Fibroblast of peridontal ligament (primary cell): ENCODE data around the gene ZNF18.

Source experiments
- DNase-seq: peaks from one replicate; pipeline ENCODE4 v3.0.0-alpha.2; 2010; ENCODE audit errors: extremely low read depth

The ZNF18 gene, protein sequence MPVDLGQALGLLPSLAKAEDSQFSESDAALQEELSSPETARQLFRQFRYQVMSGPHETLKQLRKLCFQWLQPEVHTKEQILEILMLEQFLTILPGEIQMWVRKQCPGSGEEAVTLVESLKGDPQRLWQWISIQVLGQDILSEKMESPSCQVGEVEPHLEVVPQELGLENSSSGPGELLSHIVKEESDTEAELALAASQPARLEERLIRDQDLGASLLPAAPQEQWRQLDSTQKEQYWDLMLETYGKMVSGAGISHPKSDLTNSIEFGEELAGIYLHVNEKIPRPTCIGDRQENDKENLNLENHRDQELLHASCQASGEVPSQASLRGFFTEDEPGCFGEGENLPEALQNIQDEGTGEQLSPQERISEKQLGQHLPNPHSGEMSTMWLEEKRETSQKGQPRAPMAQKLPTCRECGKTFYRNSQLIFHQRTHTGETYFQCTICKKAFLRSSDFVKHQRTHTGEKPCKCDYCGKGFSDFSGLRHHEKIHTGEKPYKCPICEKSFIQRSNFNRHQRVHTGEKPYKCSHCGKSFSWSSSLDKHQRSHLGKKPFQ

DNA sequence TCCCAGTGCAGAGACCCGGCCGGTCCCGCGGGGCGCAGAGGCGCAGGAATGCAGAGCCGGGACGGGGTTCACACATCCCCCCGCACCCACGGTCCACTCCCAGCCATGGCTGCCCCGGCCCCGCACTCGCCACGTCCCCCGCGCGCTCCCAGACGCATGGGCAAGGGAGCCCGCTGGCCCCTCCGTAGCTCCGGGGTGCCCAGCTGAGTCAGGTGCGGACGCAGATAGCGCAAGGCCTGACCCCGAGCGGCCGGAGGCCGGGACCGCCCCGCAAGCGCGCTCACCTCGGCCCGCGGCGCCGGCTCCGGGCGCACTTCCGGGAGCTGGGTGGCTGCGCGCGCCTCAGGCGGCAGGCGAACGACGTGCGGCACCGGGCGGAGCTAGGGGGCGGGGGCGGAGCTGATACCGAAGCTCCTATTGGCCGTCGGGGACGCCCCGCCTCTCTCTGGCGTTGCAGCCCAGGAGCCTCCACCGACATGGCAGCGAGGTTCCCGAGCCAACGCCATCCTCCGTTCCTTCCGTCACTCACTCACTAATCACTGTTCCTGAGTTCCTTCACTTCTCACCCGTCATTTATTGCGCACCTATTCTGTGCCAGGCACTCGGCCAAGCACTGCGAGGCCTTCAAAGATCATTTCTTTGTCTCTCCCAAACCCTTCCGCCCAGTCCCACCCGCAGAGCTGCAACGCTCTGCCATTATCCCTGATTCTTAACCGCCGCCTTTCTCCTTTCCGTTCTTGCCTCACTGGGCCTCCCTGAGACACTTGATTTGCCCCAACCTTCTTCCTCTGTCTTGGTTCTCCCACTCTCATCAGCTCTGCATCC is at the start of gene ZNF18:
ZNF18 (minus strand) TSS at position 329 of the 825 bp plus-strand sequence. CDS start 4,646 bp downstream, outside the sequence.
- DNase-seq: peak; percentile 86

DNA sequence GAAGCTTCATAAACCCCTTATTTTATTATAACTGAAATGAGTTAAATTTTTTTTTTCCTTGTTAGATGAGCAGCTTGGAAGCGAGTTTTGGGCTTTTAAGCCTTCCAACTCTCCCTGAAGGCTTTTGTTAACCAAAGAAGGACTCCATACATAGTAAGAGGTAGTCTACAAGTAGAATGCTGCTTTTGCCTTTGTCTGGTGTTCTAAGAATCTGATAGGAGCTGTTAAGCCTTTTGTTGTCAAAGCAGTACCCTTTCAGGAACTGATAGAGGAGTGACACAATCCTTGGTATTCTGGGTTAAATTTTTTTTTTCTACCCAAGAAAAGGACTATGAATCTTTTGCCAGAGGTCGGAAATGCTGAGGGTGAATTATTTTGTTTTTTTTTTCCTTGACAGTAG is 49.5 kb upstream of the ZNF18 start:
- DNase-seq: no peak

GRCh38 chr17:12043702-12044101 is 46.4 kb upstream of the ZNF18 start:
- DNase-seq: no peak

DNA sequence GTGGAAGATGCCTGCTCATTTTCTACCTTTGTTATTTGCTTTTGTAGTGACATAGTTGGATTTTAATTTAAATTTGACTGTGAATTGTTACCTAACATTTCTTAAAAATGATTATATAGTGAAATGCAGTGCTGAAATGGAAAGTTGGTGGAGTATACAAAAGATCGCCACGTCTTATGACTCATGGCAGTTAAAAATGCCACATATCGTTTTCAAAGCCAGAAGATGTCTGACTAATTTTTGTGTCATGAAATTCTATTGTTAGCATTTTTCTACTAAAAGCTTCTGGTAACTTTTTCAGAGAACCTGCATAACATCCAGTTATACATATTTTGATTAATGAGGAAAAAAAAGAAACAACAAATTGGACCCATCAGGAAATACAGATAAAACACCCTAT is 44.0 kb upstream of the ZNF18 start:
- DNase-seq: peak; percentile 85

GRCh38 chr17:12040478-12040877 is 43.2 kb upstream of the ZNF18 start:
- DNase-seq: no peak

DNA sequence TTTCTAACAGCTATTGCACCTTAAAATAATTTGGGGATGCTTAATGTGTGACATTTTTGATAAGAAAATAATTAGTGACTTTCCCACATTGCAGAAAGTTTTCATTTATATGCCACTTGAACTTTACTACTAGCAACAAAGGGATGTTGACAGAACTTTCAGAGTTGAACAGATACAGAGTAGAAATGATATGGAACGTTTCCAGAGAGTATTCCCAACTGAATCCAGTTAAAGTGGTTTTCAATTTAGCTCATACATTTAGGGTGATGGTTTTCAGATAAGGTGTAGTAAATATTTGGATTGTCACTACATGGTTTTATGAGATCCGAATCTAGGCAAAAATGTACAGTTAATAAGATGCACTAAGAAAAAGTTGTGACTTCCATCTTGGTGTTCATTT is 40.7 kb upstream of the ZNF18 start:
- no peak for DNase-seq

- no peak for DNase-seq
Measured at GRCh38 chr17:12035673-12036072, 38.4 kb upstream of the ZNF18 start.

DNA sequence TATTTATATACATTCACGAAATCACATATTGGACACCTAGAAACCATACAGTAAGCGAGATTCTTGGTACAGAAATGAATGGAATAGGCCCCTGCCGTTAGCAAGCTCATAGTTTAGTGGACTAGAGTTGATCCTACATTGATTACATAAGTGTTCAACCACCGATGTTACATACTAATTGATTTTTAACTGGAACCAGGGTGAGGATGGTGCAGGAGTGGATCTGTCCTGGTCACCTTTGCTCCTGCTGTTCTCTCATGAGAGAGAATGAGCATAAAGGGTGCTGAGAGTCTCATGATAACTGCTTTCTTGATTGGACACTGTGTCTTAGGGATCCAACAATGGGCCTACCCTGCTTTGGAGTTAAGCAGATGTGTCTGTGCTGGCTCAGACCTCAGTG is 37.3 kb upstream of the ZNF18 start:
- no peak for DNase-seq

DNA sequence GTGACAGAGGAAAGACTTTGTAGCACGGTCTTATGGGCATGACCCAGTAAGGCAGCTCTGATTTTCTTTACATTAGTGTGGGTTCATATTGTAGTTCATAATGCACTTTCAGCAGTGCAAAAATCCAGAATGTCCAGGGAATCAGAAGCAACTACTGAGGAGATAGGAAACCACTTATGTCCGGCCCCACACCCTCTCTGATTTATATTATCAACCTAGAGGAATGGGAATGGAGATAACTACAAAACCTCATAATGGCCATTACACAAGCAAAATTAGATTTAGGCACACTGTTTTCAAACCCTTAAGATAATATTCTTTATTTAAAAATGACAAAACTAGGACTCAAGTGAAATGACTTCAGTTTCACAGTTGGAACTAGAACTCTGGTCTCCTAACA is 31.3 kb upstream of the ZNF18 start:
- DNase-seq: no peak

DNA sequence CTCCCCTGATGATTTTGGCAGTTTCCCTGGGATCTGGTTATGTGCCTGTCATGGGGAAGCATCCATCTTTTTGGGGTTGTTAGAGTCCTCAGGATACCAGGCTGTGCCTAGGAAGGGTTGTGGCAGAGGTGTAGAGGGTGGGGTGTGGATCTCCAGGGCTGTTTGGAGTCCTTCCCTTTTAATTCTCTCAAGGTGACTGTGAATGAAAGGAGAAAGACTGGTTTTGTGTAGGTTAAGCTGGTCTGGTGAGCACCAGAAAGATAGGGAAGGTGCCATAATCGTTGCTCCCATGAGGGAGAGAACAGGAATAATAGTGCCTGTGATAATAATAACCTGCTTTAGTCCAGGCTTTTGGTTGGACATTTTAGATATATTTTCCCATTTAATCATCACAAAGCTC is 30.4 kb upstream of the ZNF18 start:
- DNase-seq: no peak

DNA sequence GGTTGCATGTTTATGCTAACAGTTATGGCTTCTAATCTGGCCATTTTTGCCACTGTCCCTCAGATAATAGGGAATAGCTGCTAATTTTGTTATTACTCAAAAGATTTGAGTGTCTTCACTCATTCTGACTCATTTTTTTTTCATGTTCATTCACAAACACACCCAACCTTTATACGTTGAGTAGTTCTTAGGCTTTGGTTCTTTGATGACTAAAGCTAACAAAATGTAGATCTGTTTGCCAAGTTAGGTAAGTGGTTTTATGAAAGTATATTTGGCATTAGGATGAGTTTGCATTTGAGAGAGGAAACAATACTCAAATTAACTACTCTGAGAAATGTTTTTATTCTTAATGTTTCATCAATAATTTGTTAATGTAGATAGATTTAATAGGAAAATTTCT is 27.1 kb upstream of the ZNF18 start:
- no peak for DNase-seq

DNA sequence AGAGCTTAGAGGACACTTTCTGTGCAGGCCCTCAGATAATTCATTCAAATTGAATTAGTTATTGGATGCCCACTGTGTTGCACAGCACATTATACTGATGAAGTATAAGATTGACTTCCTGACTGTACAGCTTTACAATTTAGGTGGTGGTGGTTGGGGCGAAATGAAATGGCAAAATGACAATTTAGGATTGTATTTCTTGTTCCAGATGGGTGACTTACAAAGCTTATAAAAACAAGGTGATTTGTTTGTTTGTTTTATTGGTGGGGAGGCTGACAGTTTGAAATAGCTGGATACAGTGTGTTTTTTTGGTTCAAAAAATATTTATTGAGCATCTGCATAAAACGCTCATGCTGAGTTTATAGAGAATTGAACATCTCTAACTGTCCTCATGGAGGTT is 25.0 kb upstream of the ZNF18 start:
- DNase-seq: no peak

DNA sequence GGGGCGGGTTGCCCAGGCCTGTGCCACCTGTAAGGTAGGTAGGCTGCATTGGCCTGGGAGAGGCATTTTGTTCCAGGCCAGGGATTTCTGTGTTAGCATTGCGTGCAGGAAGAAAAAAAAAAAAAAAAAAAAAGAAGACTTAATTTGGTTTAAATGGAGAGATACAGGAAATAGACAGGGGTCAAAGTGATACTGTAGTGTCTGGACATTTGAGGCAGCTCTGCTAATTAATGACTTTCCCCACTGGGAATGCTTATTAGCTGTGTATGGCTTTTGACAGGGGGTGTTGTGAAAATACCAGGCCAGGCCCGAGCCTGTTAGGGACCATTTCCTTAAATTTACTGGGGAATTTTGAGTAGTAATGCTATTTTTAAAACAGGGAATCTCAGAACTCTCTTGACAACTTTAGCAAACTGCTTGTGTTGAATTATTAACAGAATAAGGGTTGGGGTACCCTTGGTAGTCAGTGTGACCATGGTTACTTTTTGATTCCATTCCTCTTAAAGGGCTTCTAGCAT is 24.4 kb upstream of the ZNF18 start:
- DNase-seq: peak; percentile 5

GRCh38 chr17:12020642-12021622 is 23.7 kb upstream of the ZNF18 start, which contains the start of gene MAP2K4:
Gene MAP2K4 (plus strand): TSS chr17:12020877. CDS start chr17:12020887, 10 bp downstream.
- peak; percentile 78 for DNase-seq

- no peak for DNase-seq
Measured at GRCh38 chr17:12007466-12007865, 10.2 kb upstream of the ZNF18 start.

- DNase-seq: no peak
Measured at GRCh38 chr17:11999696-12000095, 2.4 kb upstream of the ZNF18 start.

DNA sequence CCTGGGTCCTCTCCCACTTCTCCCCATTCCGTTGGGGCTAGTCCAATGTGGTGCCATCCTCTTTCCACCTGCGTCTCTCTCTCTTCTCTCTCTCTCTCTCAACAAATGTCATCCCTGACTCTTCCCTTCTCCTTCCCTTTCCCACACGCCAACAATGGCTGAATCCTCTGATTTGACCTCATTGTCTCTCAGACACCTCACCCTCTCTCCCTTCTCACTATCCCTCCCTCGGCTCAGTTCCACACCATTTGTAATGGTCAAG is 628 bp upstream of the ZNF18 start:
- DNase-seq: no peak

GRCh38 chr17:11996722-11997146 is 541 bp downstream of the ZNF18 start:
- peak; percentile 44 for DNase-seq

GRCh38 chr17:11991461-11991860 is 5.8 kb downstream of the ZNF18 start:
- DNase-seq: no peak

DNA sequence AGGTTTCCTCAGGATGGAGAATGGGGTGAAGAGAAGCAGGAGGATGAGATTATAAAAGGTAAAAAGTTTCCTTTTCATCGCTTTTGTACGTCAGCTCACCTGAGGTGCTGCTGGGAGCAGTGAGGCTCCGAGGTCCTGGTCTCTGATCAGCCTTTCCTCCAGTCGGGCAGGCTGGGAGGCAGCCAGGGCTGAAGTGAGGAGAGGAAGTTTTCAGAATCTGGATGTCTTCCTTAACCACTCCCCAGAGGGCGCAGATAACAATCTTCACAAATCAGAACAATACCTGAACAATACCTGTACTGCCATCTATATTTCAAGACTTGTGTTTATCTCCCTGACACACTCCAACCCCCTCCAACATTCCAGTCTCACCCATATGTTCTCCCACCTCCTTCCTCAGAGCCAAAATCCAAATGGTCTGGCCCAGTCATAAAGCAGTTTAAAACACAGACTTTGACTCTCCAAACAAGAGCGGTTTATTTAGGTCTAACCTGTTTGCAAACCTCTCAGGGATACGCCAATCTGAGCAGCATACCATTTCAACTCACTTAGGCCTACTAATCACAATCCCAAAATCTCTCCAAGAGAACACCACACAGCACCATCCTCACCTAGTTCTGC is 6.8 kb downstream of the ZNF18 start:
- DNase-seq: no peak

- peak; percentile 77 for DNase-seq
Measured at GRCh38 chr17:11986942-11987329, 10.3 kb downstream of the ZNF18 start.
